Ovary (tissue), 9 donors: ENCODE results near the gene GPR25. TPM values are rescaled to one million over a fixed set of nuclear protein-coding genes. Genes with fewer than 3 reads are reported as not detected.

Source experiments
- DNase-seq, 5 donors: peaks; one replicate each; pipeline ENCODE4 v3.0.0-alpha.2; 2019 to 2020
- H3K27ac ChIP-seq, 2 donors: fragments of 200-600 bp; one replicate each; pipeline versions ENCODE4 v1.5.1 to v1.8.0; 2019 to 2022
- H3K27me3 ChIP-seq: fragments of 200-600 bp; one replicate; pipeline ENCODE4 v1.8.0; 2022
- H3K36me3 ChIP-seq: fragments of 200-600 bp; sonication (generic); one replicate; pipeline ENCODE4 v1.5.1; 2019
- H3K4me1 ChIP-seq: one replicate; pipeline ENCODE4 v1.8.1; 2013; ENCODE audit warnings: mild to moderate bottlenecking, moderate library complexity; ENCODE audit not compliant: insufficient read depth
- H3K4me3 ChIP-seq: fragments of 200-600 bp; sonication (generic); one replicate; pipeline ENCODE4 v1.5.1; 2017
- H3K9me3 ChIP-seq, 2 donors: fragments of 200-600 bp in 1 of 2; sonication (generic) in 1 of 2; one replicate each; pipeline versions ENCODE4 v1.5.1 to v1.8.1; 2013 to 2019; ENCODE audit warnings: mild to moderate bottlenecking in 1 of 2, moderate library complexity in 1 of 2
- EP300 ChIP-seq: sonication (generic); formaldehyde crosslinking; IDR thresholded peaks from one replicate; pipeline ENCODE4 v1.6.1; 2017; ENCODE audit warnings: antibody characterized with exemption
- POLR2A ChIP-seq: fragments of 450-650 bp; IDR thresholded peaks from one replicate; pipeline ENCODE4 v1.6.1; 2017; ENCODE audit warnings: antibody characterized with exemption, mild to moderate bottlenecking, moderate library complexity
- WGBS, 3 donors: extraction: QIAGEN DNeasy Blood & Tissue Kit in 1 of 3; methylation state at CpG; one replicate each; pipeline versions ENCODE4 v1.1.5 to v1.1.7; 2013 to 2017; 5-methylcytosine and 5-hydroxymethylcytosine counted together
- intact Hi-C, 4 donors: fragments of 100-400 bp; cut with DNase I; formaldehyde crosslinking; loops; one replicate each; pipeline versions ENCODE4 v1.11.0 to v1.15.1; 2022 to 2023
- polyA plus RNA-seq, 2 donors: library from polyadenylated mRNA; stranded (reverse); fragments of 200-250 nt in 1 of 2; fragments of 350-450 nt in 1 of 2; fragmentation: Illumina TruSeq in 1 of 2; extraction: RNeasy Lipid Tissue Mini Kit (QIAGEN cat#74804) in 1 of 2; gene quantifications; one replicate each; pipeline ENCODE4 v1.2.3, GENCODE V29; 2013 to 2014
- total RNA-seq, 7 donors: library from RNA; depleted of rRNA in 2 of 7; stranded (reverse); fragments of >200 nt in 2 of 7; fragmentation: NEBNext Ultra II Directional in 3 of 7; extraction: Animal tissue kit (Norgen Biotek cat#: 25700) in 3 of 7; gene quantifications; one replicate each; pipeline versions ENCODE4 v1.1.0 to v1.2.4, GENCODE V29; 2016 to 2023
- TF ChIP-seq, protein P1 (sequence below), 3 donors: fragments of 450-650 bp in 2 of 3; fragments of 200-600 bp in 1 of 3; IDR thresholded peaks; one replicate each; pipeline versions ENCODE4 v1.5.1 to v1.8.0; 2016 to 2022; ENCODE audit warnings: antibody characterized with exemption in 3 of 3, mild to moderate bottlenecking in 1 of 3
- donor health status: DM: no; HTN: no; CAD: no; lungs with moderate emphysema.
- donor health status: DM: no; HTN: no; CAD: no.
- donor health status: Bipolar disorder and iron deficiency.
- donor health status: DM: yes; HTN: yes; CAD: no.
- donor health status: DM: no; HTN: no; CAD: no.
- donor health status: DM: yes; HTN: yes; CAD: no.

Gene GPR25
- total and polyA plus RNA-seq, 9 donors: 0.06 TPM; not detected in 8

DNA sequence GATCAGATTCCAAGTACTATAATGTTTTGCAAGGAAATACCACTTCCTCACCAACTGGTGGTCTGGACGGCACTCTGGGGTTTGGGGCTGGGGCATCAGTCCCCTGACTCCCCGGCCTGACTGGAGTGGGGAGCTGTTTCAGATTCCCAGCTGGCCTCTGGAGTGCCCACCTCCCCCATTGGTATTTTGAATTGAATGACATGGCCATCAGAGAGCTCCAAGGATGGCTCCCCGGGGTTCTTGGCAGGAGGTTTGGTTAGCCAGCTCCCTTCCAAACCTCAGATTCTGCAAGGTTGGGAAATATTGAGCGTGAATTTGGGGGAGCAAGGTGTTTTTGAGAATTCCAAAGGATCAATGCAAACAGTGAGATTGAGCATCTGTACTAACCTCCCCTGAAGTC, 19.8 kb downstream of the GPR25 start:
- TF ChIP-seq POLR2A: no peak
- TF ChIP-seq EP300: no peak
- TF ChIP-seq, protein P1, sequence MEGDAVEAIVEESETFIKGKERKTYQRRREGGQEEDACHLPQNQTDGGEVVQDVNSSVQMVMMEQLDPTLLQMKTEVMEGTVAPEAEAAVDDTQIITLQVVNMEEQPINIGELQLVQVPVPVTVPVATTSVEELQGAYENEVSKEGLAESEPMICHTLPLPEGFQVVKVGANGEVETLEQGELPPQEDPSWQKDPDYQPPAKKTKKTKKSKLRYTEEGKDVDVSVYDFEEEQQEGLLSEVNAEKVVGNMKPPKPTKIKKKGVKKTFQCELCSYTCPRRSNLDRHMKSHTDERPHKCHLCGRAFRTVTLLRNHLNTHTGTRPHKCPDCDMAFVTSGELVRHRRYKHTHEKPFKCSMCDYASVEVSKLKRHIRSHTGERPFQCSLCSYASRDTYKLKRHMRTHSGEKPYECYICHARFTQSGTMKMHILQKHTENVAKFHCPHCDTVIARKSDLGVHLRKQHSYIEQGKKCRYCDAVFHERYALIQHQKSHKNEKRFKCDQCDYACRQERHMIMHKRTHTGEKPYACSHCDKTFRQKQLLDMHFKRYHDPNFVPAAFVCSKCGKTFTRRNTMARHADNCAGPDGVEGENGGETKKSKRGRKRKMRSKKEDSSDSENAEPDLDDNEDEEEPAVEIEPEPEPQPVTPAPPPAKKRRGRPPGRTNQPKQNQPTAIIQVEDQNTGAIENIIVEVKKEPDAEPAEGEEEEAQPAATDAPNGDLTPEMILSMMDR (IDR thresholded peaks at IDR 0.05): no peak
- intact Hi-C loops: no loop called here
- H3K4me1 ChIP-seq: no peaks in the 10 kb centered on the region
- no peaks in the 10 kb centered on the region for H3K36me3 ChIP-seq
- H3K27ac ChIP-seq: no peak overlapping the region
- no peak overlapping the region for H3K4me3 ChIP-seq
- no peak for DNase-seq
- no peaks in the 10 kb centered on the region for H3K27me3 ChIP-seq
- 75 to 83% (median 77%) methylated on average over 4 of the region's 4 CpGs for WGBS, 3 donors
- no peaks in the 10 kb centered on the region for H3K9me3 ChIP-seq

GRCh38 chr1:200892958-200893357, 20.2 kb downstream of the GPR25 start:
- TF ChIP-seq POLR2A (no peak), EP300 (no peak)
- TF ChIP-seq, protein P1 (IDR thresholded peaks at IDR 0.05): no peak
- DNase-seq: no peak
- Histone ChIP-seq H3K27ac (no peak overlapping the region), H3K4me3 (no peak overlapping the region), H3K27me3 (no peaks in the 10 kb centered on the region), H3K4me1 (no peaks in the 10 kb centered on the region), H3K36me3 (no peaks in the 10 kb centered on the region), H3K9me3 (no peaks in the 10 kb centered on the region)
- intact Hi-C loops: no loop called here

DNA sequence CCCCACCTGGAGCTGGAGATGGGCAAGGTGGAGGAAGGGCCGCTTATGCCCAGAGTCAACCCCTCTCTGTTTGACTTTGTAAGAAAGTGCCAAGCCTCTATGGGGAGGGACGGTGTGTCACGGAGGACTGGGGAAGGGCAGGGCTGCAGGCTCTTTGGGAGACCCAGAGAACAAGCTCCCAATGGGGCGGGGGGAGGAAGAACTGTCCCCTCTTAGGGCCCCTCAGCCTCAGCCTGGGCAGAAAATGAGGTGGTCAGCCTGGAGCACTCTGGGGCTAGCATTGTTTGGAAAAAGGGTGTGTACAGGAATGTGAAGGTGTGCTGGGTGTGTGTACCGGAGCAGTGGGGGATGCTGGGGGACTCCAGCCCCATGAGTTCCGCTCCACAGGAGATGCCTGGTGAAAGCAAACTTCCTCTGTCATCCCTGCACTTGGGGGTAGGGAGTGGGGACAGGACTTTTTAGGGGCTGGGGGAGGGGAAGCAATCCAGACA, 20.7 kb downstream of the GPR25 start:
- Histone ChIP-seq H3K27me3 (no peaks in the 10 kb centered on the region), H3K27ac (no peak overlapping the region), H3K36me3 (no peaks in the 10 kb centered on the region), H3K4me3 (no peak overlapping the region), H3K9me3 (no peaks in the 10 kb centered on the region), H3K4me1 (no peaks in the 10 kb centered on the region)
- peak in 1 of 5 donors; percentile 2 for DNase-seq
- 92 to 94% (median 94%) methylated on average over 6 of the region's 6 CpGs for WGBS, 3 donors
- TF ChIP-seq, protein P1 (IDR thresholded peaks at IDR 0.05): no peak
- TF ChIP-seq EP300: no peak
- TF ChIP-seq POLR2A: no peak
- intact Hi-C loops: no loop called here

DNA sequence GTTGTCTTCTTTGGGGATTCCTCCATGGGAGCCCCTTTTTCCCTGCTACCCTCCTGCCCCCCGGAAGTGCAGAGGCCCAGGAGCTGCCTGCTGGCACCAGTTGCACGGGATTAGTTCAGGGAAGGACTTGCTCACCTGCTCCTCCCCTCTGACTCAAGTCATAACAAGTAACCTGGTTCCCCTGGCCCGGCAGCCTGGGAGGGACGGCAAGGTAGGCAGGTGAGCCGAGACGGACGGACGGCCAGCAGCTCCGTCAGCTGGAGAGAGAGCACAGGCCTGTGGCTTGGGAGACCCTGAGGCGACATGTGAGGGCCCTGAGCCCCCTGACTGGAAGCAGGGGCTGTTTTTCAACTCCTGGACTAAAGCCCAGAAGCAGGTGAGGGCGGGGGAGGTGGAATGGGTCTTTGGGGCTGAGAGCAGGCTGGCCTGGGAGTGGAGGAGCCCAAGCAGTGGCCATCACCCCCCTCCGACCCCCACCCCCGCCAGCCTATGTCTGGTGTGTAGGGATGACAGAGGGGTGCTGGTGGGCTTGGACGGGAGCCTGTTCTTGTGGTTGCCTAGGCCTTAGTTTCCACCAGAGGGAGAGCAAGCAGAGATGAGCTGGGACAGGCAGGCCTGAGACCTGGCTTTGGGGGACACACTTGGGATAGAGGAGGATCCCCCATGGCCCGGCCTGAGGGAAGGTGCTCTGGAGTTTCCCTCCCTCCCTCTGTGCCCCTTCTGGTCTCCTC, 22.1 kb downstream of the GPR25 start, which contains the start of gene INAVA:
INAVA (plus strand) TSS at position 189 of the 731 bp plus-strand sequence. CDS start 3,501 bp downstream, outside the sequence.
- no peak for DNase-seq
- Histone ChIP-seq H3K9me3 (no peaks in the 10 kb centered on the region), H3K27ac (no peak within 1 kb of the TSS), H3K4me3 (peak within 1 kb of the TSS; percentile 20), H3K36me3 (no peaks in the 10 kb centered on the region), H3K27me3 (no peaks in the 10 kb centered on the region), H3K4me1 (no peaks in the 10 kb centered on the region)
- no peak for TF ChIP-seq EP300
- TF ChIP-seq, protein P1 (IDR thresholded peaks at IDR 0.05): no peak
- no peak for TF ChIP-seq POLR2A
- intact Hi-C loops: no loop called here
- WGBS, 3 donors: 91 to 95% (median 93%) methylated on average over 15 of the region's 15 CpGs
